Thyroid gland (tissue), 4 donors: ENCODE data around the gene HRH4. TPM values are rescaled to one million over a fixed set of nuclear protein-coding genes. Genes with fewer than 3 reads are reported as not detected.
A peak's percentile ranks its signal among the peaks of the same experiment; 100 is the strongest.

Source experiments
- DNase-seq, 2 donors: peaks; one replicate each; pipeline ENCODE4 v3.0.0-alpha.2; 2019
- H3K27ac ChIP-seq, 3 donors: fragments of 200-600 bp; sonication (generic); 1 replicate in 2 of 3; 2 replicates in 1 of 3; pipeline ENCODE4 v1.5.1; 2016 to 2019; ENCODE audit warnings: mild to moderate bottlenecking in 1 of 3, moderate library complexity in 1 of 3
- H3K27me3 ChIP-seq: fragments of 200-600 bp; sonication (generic); one replicate; pipeline ENCODE4 v1.5.1; 2019
- H3K36me3 ChIP-seq, 2 donors: fragments of 200-600 bp; sonication (generic); one replicate each; pipeline ENCODE4 v1.5.1; 2016 to 2019
- H3K4me1 ChIP-seq, 2 donors: fragments of 200-600 bp; sonication (generic); one replicate each; pipeline ENCODE4 v1.5.1; 2017 to 2019
- H3K4me3 ChIP-seq, 3 donors: fragments of 200-600 bp; sonication (generic); replicated peaks in 1 of 3; 1 replicate in 2 of 3; 2 replicates in 1 of 3; pipeline ENCODE4 v1.5.1; 2016; ENCODE audit warnings: mild to moderate bottlenecking in 1 of 3
- H3K9me3 ChIP-seq: fragments of 200-600 bp; sonication (generic); one replicate; pipeline ENCODE4 v1.5.1; 2017
- POLR2A ChIP-seq, 2 donors: fragments of 450-650 bp; IDR thresholded peaks; one replicate each; pipeline ENCODE4 v1.6.1; 2017; ENCODE audit warnings: antibody characterized with exemption in 2 of 2, mild to moderate bottlenecking in 2 of 2, moderate library complexity in 1 of 2
- WGBS, 2 donors: methylation state at CpG; one replicate each; pipeline ENCODE4 v1.1.5; 2017; 5-methylcytosine and 5-hydroxymethylcytosine counted together
- intact Hi-C: fragments of 100-400 bp; cut with DNase I; formaldehyde crosslinking; loops from one replicate; pipeline ENCODE4 v1.15.1; 2023
- total RNA-seq, 4 donors: library from RNA; depleted of rRNA; stranded (reverse); fragments of >200 nt; gene quantifications; one replicate each; pipeline ENCODE4 v1.2.3, GENCODE V29; 2016
- TF ChIP-seq, protein P1 (sequence below), 6 experiments: fragments of 200-600 bp in 3 of 6; fragments of 450-650 bp in 3 of 6; sonication (generic) in 3 of 6; IDR thresholded peaks; one replicate each; pipeline ENCODE4 v1.5.1; 2016 to 2019; ENCODE audit warnings: antibody characterized with exemption in 6 of 6, mild to moderate bottlenecking in 2 of 6, inconsistent platforms in 1 of 6, moderate library complexity in 1 of 6

HRH4 gene
- total RNA-seq, 4 donors from 2014 or later, result not detected

- Histone ChIP-seq H3K4me1 (peaks cover 3 to 6% of the 10 kb centered on the region in 2 donors), H3K36me3 (no peaks in the 10 kb centered on the region), H3K27me3 (no peaks in the 10 kb centered on the region), H3K9me3 (no peaks in the 10 kb centered on the region), H3K27ac (peak overlapping the region; percentile 43 to 80 (median 70)), H3K4me3 (peak overlapping the region in 1 of 3 donors; percentile 13)
- intact Hi-C loops, result no loop called here
- 37 to 45% methylated on average over 21 of the region's 21 CpGs for WGBS, 2 donors
- TF ChIP-seq POLR2A (IDR thresholded peaks at IDR 0.05), result no peak
- TF ChIP-seq, protein P1, sequence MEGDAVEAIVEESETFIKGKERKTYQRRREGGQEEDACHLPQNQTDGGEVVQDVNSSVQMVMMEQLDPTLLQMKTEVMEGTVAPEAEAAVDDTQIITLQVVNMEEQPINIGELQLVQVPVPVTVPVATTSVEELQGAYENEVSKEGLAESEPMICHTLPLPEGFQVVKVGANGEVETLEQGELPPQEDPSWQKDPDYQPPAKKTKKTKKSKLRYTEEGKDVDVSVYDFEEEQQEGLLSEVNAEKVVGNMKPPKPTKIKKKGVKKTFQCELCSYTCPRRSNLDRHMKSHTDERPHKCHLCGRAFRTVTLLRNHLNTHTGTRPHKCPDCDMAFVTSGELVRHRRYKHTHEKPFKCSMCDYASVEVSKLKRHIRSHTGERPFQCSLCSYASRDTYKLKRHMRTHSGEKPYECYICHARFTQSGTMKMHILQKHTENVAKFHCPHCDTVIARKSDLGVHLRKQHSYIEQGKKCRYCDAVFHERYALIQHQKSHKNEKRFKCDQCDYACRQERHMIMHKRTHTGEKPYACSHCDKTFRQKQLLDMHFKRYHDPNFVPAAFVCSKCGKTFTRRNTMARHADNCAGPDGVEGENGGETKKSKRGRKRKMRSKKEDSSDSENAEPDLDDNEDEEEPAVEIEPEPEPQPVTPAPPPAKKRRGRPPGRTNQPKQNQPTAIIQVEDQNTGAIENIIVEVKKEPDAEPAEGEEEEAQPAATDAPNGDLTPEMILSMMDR (IDR thresholded peaks at IDR 0.05), result no peak
- peak; percentile 75 to 85 for DNase-seq
Measured at GRCh38 chr18:24491927-24492834, 31.7 kb downstream of the HRH4 start.

DNA sequence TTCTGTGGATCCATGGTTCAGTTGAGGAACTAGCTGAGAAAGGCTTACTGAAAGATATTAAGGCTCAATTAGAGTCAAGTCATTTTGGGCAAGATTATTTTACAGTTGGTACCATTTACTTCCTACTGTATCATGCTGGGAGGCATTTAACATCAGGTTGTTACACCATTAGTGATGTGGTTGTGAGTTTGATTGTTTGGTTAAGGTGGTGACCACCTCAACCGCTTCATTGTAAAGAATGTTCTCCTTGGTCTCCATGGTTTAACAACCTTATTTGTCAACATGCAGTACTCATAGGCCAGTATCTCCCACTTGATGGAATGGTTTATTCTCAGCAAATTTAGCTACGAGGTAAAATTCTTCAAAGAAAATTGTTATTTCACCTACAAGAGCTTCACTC, 34.1 kb downstream of the HRH4 start:
- 87 to 88% methylated on average over 2 of the region's 2 CpGs for WGBS, 2 donors
- no peaks in the 10 kb centered on the region for H3K27me3 ChIP-seq
- H3K4me1 ChIP-seq, result peaks cover 3 to 6% of the 10 kb centered on the region in 2 donors
- intact Hi-C loops, result no loop called here
- H3K27ac ChIP-seq, result no peak overlapping the region
- TF ChIP-seq, protein P1 (IDR thresholded peaks at IDR 0.05), result no peak
- no peak for TF ChIP-seq POLR2A (IDR thresholded peaks at IDR 0.05)
- no peak for DNase-seq
- H3K4me3 ChIP-seq, result no peak overlapping the region
- no peaks in the 10 kb centered on the region for H3K9me3 ChIP-seq
- no peaks in the 10 kb centered on the region for H3K36me3 ChIP-seq

GRCh38 chr18:24497031-24497754, 36.8 kb downstream of the HRH4 start:
- WGBS, 2 donors, result 79 to 88% methylated on average over 1 of the region's 1 CpG
- Histone ChIP-seq H3K36me3 (no peaks in the 10 kb centered on the region), H3K4me3 (no peak overlapping the region), H3K4me1 (peaks cover 0 to 2% of the 10 kb centered on the region in 2 donors), H3K27me3 (no peaks in the 10 kb centered on the region), H3K27ac (no peak overlapping the region), H3K9me3 (no peaks in the 10 kb centered on the region)
- no peak for DNase-seq
- no peak for TF ChIP-seq POLR2A (IDR thresholded peaks at IDR 0.05)
- TF ChIP-seq, protein P1 (IDR thresholded peaks at IDR 0.05), result no peak
- intact Hi-C loops, result no loop called here

DNA sequence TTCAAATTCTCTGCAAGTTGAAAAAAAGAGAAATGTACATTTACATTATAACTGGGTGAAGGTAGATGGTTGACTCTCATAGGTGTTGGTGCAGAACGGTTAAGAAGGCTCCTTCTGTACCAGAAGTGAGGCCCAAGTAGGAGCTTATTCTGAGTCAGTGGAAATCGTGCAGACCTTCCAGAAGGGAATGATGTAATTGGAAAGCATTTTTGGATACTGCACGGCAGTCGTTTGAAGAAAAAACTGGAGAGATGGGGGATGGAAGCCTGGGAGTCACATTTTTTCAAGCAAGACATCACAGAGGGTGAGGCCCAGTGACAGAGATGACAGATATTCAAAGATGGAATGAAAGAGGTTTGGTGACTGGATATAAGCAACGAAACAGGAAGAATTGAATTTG, 39.4 kb downstream of the HRH4 start:
- no peak for DNase-seq
- TF ChIP-seq, protein P1 (IDR thresholded peaks at IDR 0.05), result no peak
- H3K4me1 ChIP-seq, result no peaks in the 10 kb centered on the region
- intact Hi-C loops, result no loop called here
- no peaks in the 10 kb centered on the region for H3K36me3 ChIP-seq
- H3K27ac ChIP-seq, result no peak overlapping the region
- H3K4me3 ChIP-seq, result no peak overlapping the region
- H3K27me3 ChIP-seq, result no peaks in the 10 kb centered on the region
- H3K9me3 ChIP-seq, result no peaks in the 10 kb centered on the region
- 71 to 73% methylated on average over 5 of the region's 5 CpGs for WGBS, 2 donors

- no peaks in the 10 kb centered on the region for H3K27me3 ChIP-seq
- no peaks in the 10 kb centered on the region for H3K9me3 ChIP-seq
- intact Hi-C loops, result no loop called here
- no peak for DNase-seq
- no peaks in the 10 kb centered on the region for H3K4me1 ChIP-seq
- TF ChIP-seq, protein P1 (IDR thresholded peaks at IDR 0.05), result no peak
- TF ChIP-seq POLR2A (IDR thresholded peaks at IDR 0.05), result no peak
- 82 to 90% methylated on average over 2 of the region's 2 CpGs for WGBS, 2 donors
- H3K4me3 ChIP-seq, result no peak overlapping the region
- H3K36me3 ChIP-seq, result no peaks in the 10 kb centered on the region
- H3K27ac ChIP-seq, result no peak overlapping the region
Measured at GRCh38 chr18:24500217-24500616, 39.8 kb downstream of the HRH4 start.
